ENCODE measurements around the gene MAPK8IP3.

Gene MAPK8IP3

DNA sequence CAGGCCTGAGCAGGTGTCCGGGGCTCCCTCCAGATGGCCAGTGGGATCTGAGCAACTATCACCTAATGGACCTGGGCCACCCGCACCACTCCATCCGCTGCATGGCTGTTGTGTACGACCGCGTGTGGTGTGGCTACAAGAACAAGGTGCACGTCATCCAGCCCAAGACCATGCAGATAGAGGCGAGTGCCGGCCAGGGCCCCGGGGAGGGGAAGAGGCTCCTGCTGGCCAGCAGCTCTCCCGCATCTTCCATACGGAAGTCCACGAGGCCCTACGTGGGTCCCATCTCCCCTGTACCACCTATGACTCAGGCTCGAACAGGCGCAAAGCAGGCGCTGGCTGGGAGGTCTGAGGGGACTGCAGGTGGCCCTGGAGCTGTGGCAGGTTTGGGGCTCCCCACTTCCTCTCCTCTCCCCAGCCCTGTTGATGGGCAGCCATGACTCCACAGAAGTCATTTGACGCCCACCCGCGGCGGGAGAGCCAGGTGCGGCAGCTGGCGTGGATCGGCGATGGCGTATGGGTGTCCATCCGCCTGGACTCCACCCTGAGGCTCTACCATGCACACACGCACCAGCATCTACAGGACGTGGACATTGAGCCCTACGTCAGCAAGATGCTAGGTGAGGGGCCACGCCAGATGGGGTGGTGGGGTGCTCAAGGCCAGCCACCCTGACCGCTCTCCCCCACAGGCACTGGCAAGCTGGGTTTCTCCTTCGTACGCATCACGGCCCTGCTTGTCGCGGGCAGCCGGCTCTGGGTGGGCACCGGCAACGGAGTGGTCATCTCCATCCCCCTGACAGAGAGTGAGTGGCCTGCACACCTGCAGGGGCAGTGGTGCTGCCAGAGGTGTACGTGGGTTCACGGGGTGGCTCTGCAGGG is 61.4 kb downstream of the MAPK8IP3 start:
- Histone ChIP-seq H3K27me3 (ENCODE audit: control insufficient read depth in 1 of 2, insufficient read depth in 1 of 2, low read length in 2 of 2) (no peaks in the 10 kb centered on the region), H2BK12ac (ENCODE audit: low read length in 2 of 2) (no peak overlapping the region), H2AFZ (ENCODE audit: low read depth, low read length) (no peak overlapping the region), H3K4me2 (ENCODE audit: low read length, poor library complexity, severe bottlenecking) (no peak overlapping the region), H3K23ac (ENCODE audit: low read length in 2 of 2) (no peak overlapping the region), H3K4me3 (ENCODE audit: insufficient read depth in 1 of 2, low read depth in 1 of 2, low read length in 2 of 2) (no peak overlapping the region), H3K4ac (ENCODE audit: low read depth in 1 of 2, low read length in 2 of 2) (no peak overlapping the region), H3K14ac (ENCODE audit: low read length in 2 of 2) (no peak overlapping the region), H4K91ac (ENCODE audit: low read length) (no peak overlapping the region), H3K36me3 (ENCODE audit: control insufficient read depth in 1 of 2, insufficient read depth in 2 of 2, low read depth in 1 of 2, low read length in 2 of 2) (peaks cover 60 to 85% of the 10 kb centered on the region in 2 experiments), H3K4me1 (ENCODE audit: control insufficient read depth, insufficient read depth, low read depth, low read length) (peaks cover 35% of the 10 kb centered on the region), H3K18ac (ENCODE audit: low read depth in 1 of 2, low read length in 2 of 2) (no peak overlapping the region), H3K9me3 (ENCODE audit: control insufficient read depth, low read length) (no peaks in the 10 kb centered on the region), H4K8ac (ENCODE audit: low read length) (no peak overlapping the region), H2BK15ac (ENCODE audit: low read depth, poor library complexity, severe bottlenecking) (no peak overlapping the region), H2AK5ac (ENCODE audit: low read length, severe bottlenecking) (no peak overlapping the region), H3K9ac (ENCODE audit: low read length) (no peak overlapping the region), H2BK120ac (ENCODE audit: low read depth, low read length) (no peak overlapping the region), H2BK5ac (ENCODE audit: low read depth, low read length, poor library complexity, severe bottlenecking) (no peak overlapping the region), H3K79me1 (replicated peaks; ENCODE audit: low read length, poor library complexity, severe bottlenecking) (peaks cover 15% of the 10 kb centered on the region), H3K27ac (ENCODE audit: low read length, poor library complexity, severe bottlenecking) (no peak overlapping the region)
- WGBS = 95% methylated on average over 38 of the region's 42 CpGs
- DNase-seq = no peak

DNA sequence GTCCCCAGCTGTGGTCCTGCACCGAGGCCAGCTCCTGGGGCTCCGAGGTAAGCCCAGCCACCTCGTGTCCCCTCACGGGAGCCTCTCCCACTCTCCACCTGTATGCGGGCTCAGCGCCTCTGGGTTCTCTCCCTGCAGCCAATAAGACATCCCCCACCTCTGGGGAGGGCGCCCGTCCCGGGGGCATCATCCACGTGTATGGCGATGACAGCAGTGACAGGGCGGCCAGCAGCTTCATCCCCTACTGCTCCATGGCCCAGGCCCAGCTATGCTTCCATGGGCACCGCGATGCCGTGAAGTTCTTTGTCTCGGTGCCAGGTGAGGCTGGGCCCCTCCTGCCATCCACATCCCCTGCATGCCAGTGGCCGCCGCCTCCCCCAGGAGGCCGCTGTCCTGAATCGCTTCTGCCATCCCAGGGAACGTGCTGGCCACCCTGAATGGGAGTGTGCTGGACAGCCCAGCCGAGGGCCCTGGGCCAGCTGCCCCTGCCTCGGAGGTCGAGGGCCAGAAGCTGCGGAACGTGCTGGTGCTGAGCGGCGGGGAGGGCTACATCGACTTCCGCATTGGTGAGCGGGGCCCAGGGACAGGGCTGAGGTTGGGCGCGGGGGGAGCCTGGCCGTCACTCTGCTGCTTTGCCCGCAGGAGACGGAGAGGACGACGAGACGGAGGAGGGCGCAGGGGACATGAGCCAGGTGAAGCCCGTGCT is 62.2 kb downstream of the MAPK8IP3 start:
- DNase-seq = no peak
- Histone ChIP-seq H4K91ac (ENCODE audit: low read length) (no peak overlapping the region), H3K36me3 (ENCODE audit: control insufficient read depth in 1 of 2, insufficient read depth in 2 of 2, low read depth in 1 of 2, low read length in 2 of 2) (peaks cover 51 to 76% of the 10 kb centered on the region in 2 experiments), H3K27me3 (ENCODE audit: control insufficient read depth in 1 of 2, insufficient read depth in 1 of 2, low read length in 2 of 2) (no peaks in the 10 kb centered on the region), H3K79me1 (replicated peaks; ENCODE audit: low read length, poor library complexity, severe bottlenecking) (peaks cover 14% of the 10 kb centered on the region), H2AFZ (ENCODE audit: low read depth, low read length) (no peak overlapping the region), H3K9ac (ENCODE audit: low read length) (no peak overlapping the region), H2AK5ac (ENCODE audit: low read length, severe bottlenecking) (no peak overlapping the region), H3K4ac (ENCODE audit: low read depth in 1 of 2, low read length in 2 of 2) (no peak overlapping the region), H3K14ac (ENCODE audit: low read length in 2 of 2) (no peak overlapping the region), H2BK5ac (ENCODE audit: low read depth, low read length, poor library complexity, severe bottlenecking) (no peak overlapping the region), H3K27ac (ENCODE audit: low read length, poor library complexity, severe bottlenecking) (no peak overlapping the region), H3K9me3 (ENCODE audit: control insufficient read depth, low read length) (no peaks in the 10 kb centered on the region), H4K8ac (ENCODE audit: low read length) (no peak overlapping the region), H3K23ac (ENCODE audit: low read length in 2 of 2) (no peak overlapping the region), H2BK120ac (ENCODE audit: low read depth, low read length) (no peak overlapping the region), H3K4me1 (ENCODE audit: control insufficient read depth, insufficient read depth, low read depth, low read length) (peaks cover 29% of the 10 kb centered on the region), H2BK15ac (ENCODE audit: low read depth, poor library complexity, severe bottlenecking) (no peak overlapping the region), H3K4me3 (ENCODE audit: insufficient read depth in 1 of 2, low read depth in 1 of 2, low read length in 2 of 2) (no peak overlapping the region), H3K18ac (ENCODE audit: low read depth in 1 of 2, low read length in 2 of 2) (no peak overlapping the region), H3K4me2 (ENCODE audit: low read length, poor library complexity, severe bottlenecking) (no peak overlapping the region), H2BK12ac (ENCODE audit: low read length in 2 of 2) (no peak overlapping the region)
- 93% methylated on average over 41 of the region's 41 CpGs for WGBS

DNA sequence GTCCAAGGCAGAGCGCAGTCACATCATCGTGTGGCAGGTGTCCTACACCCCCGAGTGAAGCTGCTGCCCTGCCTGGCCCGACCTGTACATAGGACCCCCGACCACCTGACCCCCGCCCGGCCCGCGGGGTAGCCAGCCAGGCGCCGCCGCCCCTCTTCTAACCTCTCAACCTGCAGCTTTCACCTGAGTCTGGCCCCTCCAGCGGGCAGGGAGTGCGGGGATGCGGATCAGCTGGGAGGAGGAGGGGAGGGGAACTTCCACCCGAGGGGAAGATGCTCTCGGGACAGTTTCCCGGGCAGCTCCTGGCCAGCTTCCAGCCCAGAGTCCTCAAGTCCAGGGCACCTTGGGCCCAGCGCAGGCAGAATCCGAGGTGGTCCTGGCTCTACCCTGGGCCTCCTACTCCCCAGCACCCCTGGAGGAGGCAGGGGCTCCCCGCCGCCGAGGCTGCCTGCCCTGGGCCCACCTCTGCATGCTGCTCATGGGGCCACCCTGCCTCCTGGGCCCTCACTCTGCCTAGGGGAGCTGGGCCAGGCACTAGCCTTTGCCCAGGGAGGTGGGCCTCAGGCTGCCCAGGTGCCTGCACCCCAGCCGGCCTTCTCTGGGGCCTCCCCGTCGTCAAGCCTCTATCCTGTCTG is 62.9 kb downstream of the MAPK8IP3 start:
- Histone ChIP-seq H2AFZ (ENCODE audit: low read depth, low read length) (no peak overlapping the region), H2BK5ac (ENCODE audit: low read depth, low read length, poor library complexity, severe bottlenecking) (no peak overlapping the region), H4K91ac (ENCODE audit: low read length) (no peak overlapping the region), H2BK120ac (ENCODE audit: low read depth, low read length) (no peak overlapping the region), H3K4ac (ENCODE audit: low read depth in 1 of 2, low read length in 2 of 2) (no peak overlapping the region), H2BK15ac (ENCODE audit: low read depth, poor library complexity, severe bottlenecking) (no peak overlapping the region), H3K27me3 (ENCODE audit: control insufficient read depth in 1 of 2, insufficient read depth in 1 of 2, low read length in 2 of 2) (no peaks in the 10 kb centered on the region), H2BK12ac (ENCODE audit: low read length in 2 of 2) (no peak overlapping the region), H3K79me1 (replicated peaks; ENCODE audit: low read length, poor library complexity, severe bottlenecking) (peaks cover 11% of the 10 kb centered on the region), H3K4me3 (ENCODE audit: insufficient read depth in 1 of 2, low read depth in 1 of 2, low read length in 2 of 2) (no peak overlapping the region), H3K4me1 (ENCODE audit: control insufficient read depth, insufficient read depth, low read depth, low read length) (peaks cover 29% of the 10 kb centered on the region), H3K23ac (ENCODE audit: low read length in 2 of 2) (no peak overlapping the region), H3K9ac (ENCODE audit: low read length) (no peak overlapping the region), H3K14ac (ENCODE audit: low read length in 2 of 2) (no peak overlapping the region), H3K36me3 (ENCODE audit: control insufficient read depth in 1 of 2, insufficient read depth in 2 of 2, low read depth in 1 of 2, low read length in 2 of 2) (peaks cover 47 to 69% of the 10 kb centered on the region in 2 experiments), H3K27ac (ENCODE audit: low read length, poor library complexity, severe bottlenecking) (no peak overlapping the region), H3K18ac (ENCODE audit: low read depth in 1 of 2, low read length in 2 of 2) (no peak overlapping the region), H3K4me2 (ENCODE audit: low read length, poor library complexity, severe bottlenecking) (no peak overlapping the region), H4K8ac (ENCODE audit: low read length) (no peak overlapping the region), H2AK5ac (ENCODE audit: low read length, severe bottlenecking) (no peak overlapping the region), H3K9me3 (ENCODE audit: control insufficient read depth, low read length) (no peaks in the 10 kb centered on the region)
- no peak for DNase-seq
- WGBS = 91% methylated on average over 15 of the region's 26 CpGs

Measured in mesenchymal stem cell (in vitro differentiated cells and primary cell).